ENCODE data around the gene CSPG4.

DNA sequence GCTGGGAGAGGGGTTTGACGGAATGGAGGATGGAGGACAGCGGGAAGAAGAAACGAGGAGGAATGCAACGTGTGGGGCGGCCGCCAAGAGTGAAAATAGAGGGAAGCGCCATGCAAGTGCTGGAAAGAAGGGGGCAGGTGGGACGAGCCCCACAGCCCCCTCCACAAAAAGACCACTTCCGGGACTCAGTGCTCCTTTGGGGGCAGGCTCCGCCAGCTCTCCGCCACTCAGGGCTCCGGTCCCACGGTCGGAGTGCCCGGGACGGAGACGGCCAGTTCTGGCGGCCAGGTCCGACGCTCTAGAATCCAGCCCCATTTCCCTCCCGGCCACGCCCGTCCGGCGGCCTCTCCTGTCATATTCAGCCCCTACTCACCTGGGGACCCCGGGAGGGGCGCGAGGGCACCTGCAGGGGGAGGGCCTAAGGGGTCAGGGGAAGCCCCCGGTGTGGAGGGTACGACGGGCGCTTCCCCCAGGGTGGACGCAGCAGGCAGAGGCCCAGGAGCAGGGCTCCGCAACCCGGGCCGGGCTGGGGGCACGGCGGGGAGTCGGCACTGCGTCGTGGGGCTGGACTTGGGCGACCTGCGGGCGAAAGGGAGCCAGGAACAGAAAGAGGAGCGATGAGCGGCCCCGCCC is 25.5 kb upstream of the CSPG4 start:
- TF ChIP-seq, protein P1, sequence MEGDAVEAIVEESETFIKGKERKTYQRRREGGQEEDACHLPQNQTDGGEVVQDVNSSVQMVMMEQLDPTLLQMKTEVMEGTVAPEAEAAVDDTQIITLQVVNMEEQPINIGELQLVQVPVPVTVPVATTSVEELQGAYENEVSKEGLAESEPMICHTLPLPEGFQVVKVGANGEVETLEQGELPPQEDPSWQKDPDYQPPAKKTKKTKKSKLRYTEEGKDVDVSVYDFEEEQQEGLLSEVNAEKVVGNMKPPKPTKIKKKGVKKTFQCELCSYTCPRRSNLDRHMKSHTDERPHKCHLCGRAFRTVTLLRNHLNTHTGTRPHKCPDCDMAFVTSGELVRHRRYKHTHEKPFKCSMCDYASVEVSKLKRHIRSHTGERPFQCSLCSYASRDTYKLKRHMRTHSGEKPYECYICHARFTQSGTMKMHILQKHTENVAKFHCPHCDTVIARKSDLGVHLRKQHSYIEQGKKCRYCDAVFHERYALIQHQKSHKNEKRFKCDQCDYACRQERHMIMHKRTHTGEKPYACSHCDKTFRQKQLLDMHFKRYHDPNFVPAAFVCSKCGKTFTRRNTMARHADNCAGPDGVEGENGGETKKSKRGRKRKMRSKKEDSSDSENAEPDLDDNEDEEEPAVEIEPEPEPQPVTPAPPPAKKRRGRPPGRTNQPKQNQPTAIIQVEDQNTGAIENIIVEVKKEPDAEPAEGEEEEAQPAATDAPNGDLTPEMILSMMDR (IDR thresholded peaks at IDR 0.05; ENCODE audit: low read length) = no peak
- TF ChIP-seq EZH2phosphoT487 (IDR thresholded peaks at IDR 0.05; ENCODE audit: low read length) (no peak), EZH2 (optimal IDR thresholded peaks at IDR 0.05; ENCODE audit: low read depth, low read length) (no peak)

All from MM.1S (cell line).